ENCODE measurements around the gene BSPH1. TPM values are rescaled to one million over a fixed set of nuclear protein-coding genes. Genes with fewer than 3 reads are reported as not detected.

BSPH1 gene
- total and polyA plus RNA-seq, 2 donors from 2014 or later, result not detected

DNA sequence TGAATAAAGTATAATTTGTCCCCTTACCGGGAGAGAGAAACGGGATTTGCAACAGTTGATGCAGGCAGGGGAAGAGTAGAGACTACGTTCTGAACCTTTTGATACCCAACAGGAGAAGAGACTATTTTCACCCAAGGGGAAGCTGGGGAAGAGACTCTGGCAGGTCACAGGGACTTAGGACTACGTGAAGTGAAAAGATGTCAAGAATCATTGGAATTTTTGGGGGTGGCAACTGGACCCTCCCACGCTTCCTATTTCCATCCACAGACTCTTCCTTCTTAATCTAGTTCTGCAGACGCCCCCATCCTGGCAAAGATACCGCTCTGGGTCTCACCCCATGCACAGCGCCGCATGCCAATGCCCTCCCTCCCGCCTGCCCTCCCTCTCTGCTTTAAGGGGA, 38.1 kb upstream of the BSPH1 start:
- H3K9ac ChIP-seq (ENCODE audit: low read length in 3 of 3), result no peak overlapping the region
- no peak overlapping the region for H3K27ac ChIP-seq (ENCODE audit: low read depth in 2 of 2, low read length in 2 of 2)
- H3K9me3 ChIP-seq (ENCODE audit: control insufficient read depth in 2 of 3, insufficient read depth in 1 of 3, low read length in 3 of 3), result no peaks in the 10 kb centered on the region
- intact Hi-C loops (cut with DNase I), result no loop called here
- H3K36me3 ChIP-seq (ENCODE audit: control insufficient read depth in 2 of 3, insufficient read depth in 3 of 3, low read length in 3 of 3), result no peaks in the 10 kb centered on the region
- no peak for FAIRE-seq
- TF ChIP-seq CTCF (IDR thresholded peaks at IDR 0.05; ENCODE audit: borderline replicate concordance, extremely low read depth, insufficient read depth), result no peak
- no peak for DNase-seq
- H3K4me3 ChIP-seq (ENCODE audit: low read length in 3 of 3), result no peak overlapping the region
- no peaks in the 10 kb centered on the region for H3K27me3 ChIP-seq (ENCODE audit: control insufficient read depth, insufficient read depth, low read length)
- no peaks in the 10 kb centered on the region for H3K4me1 ChIP-seq (ENCODE audit: control insufficient read depth in 2 of 3, insufficient read depth in 2 of 3, low read depth in 1 of 3, low read length in 3 of 3)

DNA sequence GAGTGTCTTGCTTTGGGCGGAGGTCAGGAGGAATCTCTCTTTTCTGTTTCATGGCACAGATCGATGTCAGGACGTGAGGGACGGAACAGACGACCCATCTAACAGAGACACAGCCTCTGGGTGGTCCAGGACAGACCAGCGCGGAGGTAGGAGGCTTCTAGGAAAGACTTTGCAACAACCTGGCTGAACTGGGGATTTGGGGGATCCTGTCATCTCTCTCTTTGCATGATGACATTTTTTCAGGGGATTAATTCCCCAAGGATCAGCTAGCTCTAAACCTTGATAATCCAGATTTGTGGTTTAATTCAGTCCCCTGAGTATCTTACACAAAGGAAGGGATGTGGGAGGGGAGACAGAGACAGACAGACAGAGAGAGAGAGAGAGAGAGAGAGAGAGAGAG, 37.5 kb upstream of the BSPH1 start:
- no peak overlapping the region for H3K4me3 ChIP-seq (ENCODE audit: low read length in 3 of 3)
- intact Hi-C loops (cut with DNase I), result no loop called here

GRCh38 chr19:48025480-48025879, 33.5 kb upstream of the BSPH1 start:
- H3K36me3 ChIP-seq (ENCODE audit: control insufficient read depth in 2 of 3, insufficient read depth in 3 of 3, low read length in 3 of 3), result no peaks in the 10 kb centered on the region
- intact Hi-C loops (cut with DNase I), result no loop called here
- H3K4me3 ChIP-seq (ENCODE audit: low read length in 3 of 3), result no peak overlapping the region
- H3K27me3 ChIP-seq (ENCODE audit: control insufficient read depth, insufficient read depth, low read length), result no peaks in the 10 kb centered on the region
- no peak for TF ChIP-seq CTCF (IDR thresholded peaks at IDR 0.05; ENCODE audit: borderline replicate concordance, extremely low read depth, insufficient read depth)
- FAIRE-seq, result no peak
- no peaks in the 10 kb centered on the region for H3K9me3 ChIP-seq (ENCODE audit: control insufficient read depth in 2 of 3, insufficient read depth in 1 of 3, low read length in 3 of 3)
- no peak overlapping the region for H3K9ac ChIP-seq (ENCODE audit: low read length in 3 of 3)
- H3K4me1 ChIP-seq (ENCODE audit: control insufficient read depth in 2 of 3, insufficient read depth in 2 of 3, low read depth in 1 of 3, low read length in 3 of 3), result no peaks in the 10 kb centered on the region
- H3K27ac ChIP-seq (ENCODE audit: low read depth in 2 of 2, low read length in 2 of 2), result no peak overlapping the region
- DNase-seq, result no peak

More for the DNA sequence above, 37.5 kb upstream of the BSPH1 start:
- H3K36me3 ChIP-seq (ENCODE audit: control insufficient read depth in 2 of 3, insufficient read depth in 3 of 3, low read length in 3 of 3), result no peaks in the 10 kb centered on the region
- no peak overlapping the region for H3K27ac ChIP-seq (ENCODE audit: low read depth in 2 of 2, low read length in 2 of 2)
- H3K4me1 ChIP-seq (ENCODE audit: control insufficient read depth in 2 of 3, insufficient read depth in 2 of 3, low read depth in 1 of 3, low read length in 3 of 3), result no peaks in the 10 kb centered on the region
- DNase-seq (no peak), FAIRE-seq (no peak)
- H3K27me3 ChIP-seq (ENCODE audit: control insufficient read depth, insufficient read depth, low read length), result no peaks in the 10 kb centered on the region
- TF ChIP-seq CTCF (IDR thresholded peaks at IDR 0.05; ENCODE audit: borderline replicate concordance, extremely low read depth, insufficient read depth), result no peak
- H3K9ac ChIP-seq (ENCODE audit: low read length in 3 of 3), result no peak overlapping the region
- no peaks in the 10 kb centered on the region for H3K9me3 ChIP-seq (ENCODE audit: control insufficient read depth in 2 of 3, insufficient read depth in 1 of 3, low read length in 3 of 3)

- Histone ChIP-seq H3K27me3 (ENCODE audit: control insufficient read depth, insufficient read depth, low read length) (no peaks in the 10 kb centered on the region), H3K4me3 (ENCODE audit: low read length in 3 of 3) (no peak overlapping the region), H3K27ac (ENCODE audit: low read depth in 2 of 2, low read length in 2 of 2) (no peak overlapping the region), H3K9me3 (ENCODE audit: control insufficient read depth in 2 of 3, insufficient read depth in 1 of 3, low read length in 3 of 3) (no peaks in the 10 kb centered on the region), H3K4me1 (ENCODE audit: control insufficient read depth in 2 of 3, insufficient read depth in 2 of 3, low read depth in 1 of 3, low read length in 3 of 3) (no peaks in the 10 kb centered on the region), H3K36me3 (ENCODE audit: control insufficient read depth in 2 of 3, insufficient read depth in 3 of 3, low read length in 3 of 3) (no peaks in the 10 kb centered on the region), H3K9ac (ENCODE audit: low read length in 3 of 3) (no peak overlapping the region)
- TF ChIP-seq CTCF (IDR thresholded peaks at IDR 0.05; ENCODE audit: borderline replicate concordance, extremely low read depth, insufficient read depth), result no peak
- intact Hi-C loops (cut with DNase I), result no loop called here
- FAIRE-seq (no peak), DNase-seq (no peak)
Observed at GRCh38 chr19:48023518-48023917, 31.5 kb upstream of the BSPH1 start.
